Stomach smooth muscle (tissue), 2 donors: ENCODE measurements around the gene CDK11A.
A peak's percentile ranks its signal among the peaks of the same experiment; 100 is the strongest.
"Not testable (repeated sequence)": the region's sequence is repeated elsewhere in the genome, so short reads cannot be mapped to it uniquely, and the experiment has no call there.

Experiments
- H3K27ac ChIP-seq: one replicate; pipeline ENCODE4 v1.7.0; 2013; ENCODE audit warnings: mild to moderate bottlenecking, low read length, inconsistent platforms
- H3K27me3 ChIP-seq, 2 donors: one replicate each; pipeline ENCODE4 v1.7.0; 2013; ENCODE audit warnings: low read length in 2 of 2; ENCODE audit not compliant: insufficient read depth in 2 of 2, control insufficient read depth in 1 of 2
- H3K36me3 ChIP-seq, 2 donors: one replicate each; pipeline ENCODE4 v1.7.0; 2013; ENCODE audit warnings: low read length in 2 of 2; ENCODE audit not compliant: control insufficient read depth in 2 of 2, insufficient read depth in 2 of 2
- H3K4me1 ChIP-seq: one replicate; pipeline ENCODE4 v1.7.0; 2013; ENCODE audit warnings: low read length; ENCODE audit not compliant: control insufficient read depth, insufficient read depth
- H3K4me3 ChIP-seq, 2 donors: one replicate each; pipeline ENCODE4 v1.7.0; 2013; ENCODE audit warnings: low read length in 2 of 2
- H3K9ac ChIP-seq, 2 donors: one replicate each; pipeline ENCODE4 v1.7.0; 2013; ENCODE audit warnings: low read length in 2 of 2, mild to moderate bottlenecking in 1 of 2
- H3K9me3 ChIP-seq, 2 donors: one replicate each; pipeline ENCODE4 v1.7.0; 2013; ENCODE audit warnings: low read length in 2 of 2; ENCODE audit not compliant: control insufficient read depth in 2 of 2
- donor health status: healthy.
- donor health status: Pancreatic carcinoma.

The CDK11A gene

GRCh38 chr1:1696431-1697357 is 27.5 kb downstream of the CDK11A start:
- not testable (repeated sequence) for H3K27me3 ChIP-seq, H3K27ac ChIP-seq, H3K4me1 ChIP-seq, H3K4me3 ChIP-seq, H3K9me3 ChIP-seq, H3K9ac ChIP-seq, H3K36me3 ChIP-seq

GRCh38 chr1:1692714-1693647 is 31.2 kb downstream of the CDK11A start, which contains the start of gene SLC35E2B:
Gene SLC35E2B (minus strand): TSS chr1:1692795. CDS start chr1:1676699, 16,096 bp downstream.
- H3K4me1 ChIP-seq, H3K27me3 ChIP-seq, H3K9me3 ChIP-seq, H3K36me3 ChIP-seq: not testable (repeated sequence)
- Histone ChIP-seq H3K4me3 (peak within 1 kb of the TSS in 1 of 2 donors; percentile 66), H3K27ac (peak within 1 kb of the TSS; percentile 84), H3K9ac (peak within 1 kb of the TSS in 1 of 2 donors; percentile 64)

- peak overlapping the region in 1 of 2 donors; percentile 66 for H3K4me3 ChIP-seq
- H3K4me1 ChIP-seq, H3K9ac ChIP-seq, H3K27me3 ChIP-seq, H3K36me3 ChIP-seq, H3K9me3 ChIP-seq: not testable (repeated sequence)
- H3K27ac ChIP-seq, result peak overlapping the region; percentile 84
Observed at GRCh38 chr1:1692324-1692713, 31.8 kb downstream of the CDK11A start.

GRCh38 chr1:1691443-1691842 is 32.7 kb downstream of the CDK11A start:
- not testable (repeated sequence) for H3K9ac ChIP-seq, H3K36me3 ChIP-seq, H3K27ac ChIP-seq, H3K27me3 ChIP-seq, H3K4me1 ChIP-seq, H3K9me3 ChIP-seq
- peak overlapping the region in 1 of 2 donors; percentile 47 for H3K4me3 ChIP-seq

- not testable (repeated sequence) for H3K27me3 ChIP-seq, H3K4me1 ChIP-seq, H3K9ac ChIP-seq, H3K9me3 ChIP-seq, H3K36me3 ChIP-seq, H3K4me3 ChIP-seq, H3K27ac ChIP-seq
Observed at GRCh38 chr1:1689526-1689925, 34.6 kb downstream of the CDK11A start.

GRCh38 chr1:1687846-1688245 is 36.3 kb downstream of the CDK11A start:
- H3K4me1 ChIP-seq, result peaks cover 2% of the 10 kb centered on the region

GRCh38 chr1:1684031-1684681 is 40.0 kb downstream of the CDK11A start:
- Histone ChIP-seq H3K4me3 (no peak overlapping the region), H3K36me3 (peaks cover 0 to 3% of the 10 kb centered on the region in 2 donors), H3K27ac (no peak overlapping the region), H3K9me3 (no peaks in the 10 kb centered on the region), H3K9ac (no peak overlapping the region), H3K4me1 (peaks cover 3% of the 10 kb centered on the region), H3K27me3 (no peaks in the 10 kb centered on the region)

More at GRCh38 chr1:1687846-1688245, 36.3 kb downstream of the CDK11A start:
- Histone ChIP-seq H3K9ac (no peak overlapping the region), H3K9me3 (no peaks in the 10 kb centered on the region), H3K27me3 (no peaks in the 10 kb centered on the region), H3K4me3 (no peak overlapping the region), H3K27ac (no peak overlapping the region), H3K36me3 (no peaks in the 10 kb centered on the region)

- H3K27ac ChIP-seq, result no peak overlapping the region
- peaks cover 0 to 3% of the 10 kb centered on the region in 2 donors for H3K36me3 ChIP-seq
- H3K4me3 ChIP-seq, result no peak overlapping the region
- no peak overlapping the region for H3K9ac ChIP-seq
- H3K27me3 ChIP-seq, result no peaks in the 10 kb centered on the region
- H3K4me1 ChIP-seq, result peaks cover 11% of the 10 kb centered on the region
- no peaks in the 10 kb centered on the region for H3K9me3 ChIP-seq
Observed at GRCh38 chr1:1683104-1683905, 40.9 kb downstream of the CDK11A start.

GRCh38 chr1:1680912-1681273 is 43.3 kb downstream of the CDK11A start:
- no peaks in the 10 kb centered on the region for H3K27me3 ChIP-seq
- H3K4me1 ChIP-seq, result peaks cover 13% of the 10 kb centered on the region
- H3K36me3 ChIP-seq, result peaks cover 0 to 3% of the 10 kb centered on the region in 2 donors
- no peaks in the 10 kb centered on the region for H3K9me3 ChIP-seq
- no peak overlapping the region for H3K4me3 ChIP-seq
- no peak overlapping the region for H3K9ac ChIP-seq
- no peak overlapping the region for H3K27ac ChIP-seq
